ENCODE results near the gene UGT2A1. TPM values are rescaled to one million over a fixed set of nuclear protein-coding genes. Genes with fewer than 3 reads are reported as not detected.

UGT2A1 gene
- total and polyA plus RNA-seq, 2 of the 8 experiments (the other 6 are each of a cell fraction or from before 2014, with no cell fraction given), result 0.19 TPM; not detected in 1

DNA sequence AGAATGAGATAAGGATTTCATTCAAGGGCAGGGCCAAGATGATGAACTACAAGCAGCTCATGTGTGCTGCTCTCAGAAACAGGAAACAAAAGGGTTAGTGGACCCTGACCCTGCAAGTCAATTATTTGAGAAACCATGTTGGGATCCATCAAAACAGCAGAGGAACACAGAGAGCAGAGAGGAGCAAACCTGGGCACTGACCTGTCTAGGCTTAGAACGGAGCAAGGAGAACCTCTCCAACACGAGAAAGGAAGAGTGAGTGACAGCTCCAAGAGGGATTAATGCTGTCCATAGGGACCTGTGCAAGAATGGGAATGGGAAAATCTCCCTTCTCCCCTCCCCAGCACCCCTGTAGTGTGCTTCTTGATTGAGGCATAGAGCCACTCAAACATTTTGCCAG lies 103.4 kb downstream of the UGT2A1 start (continued):
- TF ChIP-seq RFX5 (IDR thresholded peaks at IDR 0.05; ENCODE audit: borderline replicate concordance, low read depth, low read length) (no peak), HDAC2 (IDR thresholded peaks at IDR 0.05; ENCODE audit: borderline replicate concordance in 1 of 2, low read depth in 2 of 2, low read length in 2 of 2) (no peak), KDM4A (IDR thresholded peaks at IDR 0.05; ENCODE audit: low read depth, low read length, severe bottlenecking) (no peak)

Data from H1 (cell line).